NT2/D1 (cell line): ENCODE results near the gene SMTNL1.

Experiments
- YY1 ChIP-seq: IDR thresholded peaks from 2 replicates; pipeline ENCODE4 v1.6.1; 2011; ENCODE audit not compliant: insufficient read length, insufficient read depth
- ZNF274 ChIP-seq: IDR thresholded peaks from 2 replicates; pipeline ENCODE4 v1.6.1; 2011; ENCODE audit warnings: mild to moderate bottlenecking, low read depth, low read length

DNA sequence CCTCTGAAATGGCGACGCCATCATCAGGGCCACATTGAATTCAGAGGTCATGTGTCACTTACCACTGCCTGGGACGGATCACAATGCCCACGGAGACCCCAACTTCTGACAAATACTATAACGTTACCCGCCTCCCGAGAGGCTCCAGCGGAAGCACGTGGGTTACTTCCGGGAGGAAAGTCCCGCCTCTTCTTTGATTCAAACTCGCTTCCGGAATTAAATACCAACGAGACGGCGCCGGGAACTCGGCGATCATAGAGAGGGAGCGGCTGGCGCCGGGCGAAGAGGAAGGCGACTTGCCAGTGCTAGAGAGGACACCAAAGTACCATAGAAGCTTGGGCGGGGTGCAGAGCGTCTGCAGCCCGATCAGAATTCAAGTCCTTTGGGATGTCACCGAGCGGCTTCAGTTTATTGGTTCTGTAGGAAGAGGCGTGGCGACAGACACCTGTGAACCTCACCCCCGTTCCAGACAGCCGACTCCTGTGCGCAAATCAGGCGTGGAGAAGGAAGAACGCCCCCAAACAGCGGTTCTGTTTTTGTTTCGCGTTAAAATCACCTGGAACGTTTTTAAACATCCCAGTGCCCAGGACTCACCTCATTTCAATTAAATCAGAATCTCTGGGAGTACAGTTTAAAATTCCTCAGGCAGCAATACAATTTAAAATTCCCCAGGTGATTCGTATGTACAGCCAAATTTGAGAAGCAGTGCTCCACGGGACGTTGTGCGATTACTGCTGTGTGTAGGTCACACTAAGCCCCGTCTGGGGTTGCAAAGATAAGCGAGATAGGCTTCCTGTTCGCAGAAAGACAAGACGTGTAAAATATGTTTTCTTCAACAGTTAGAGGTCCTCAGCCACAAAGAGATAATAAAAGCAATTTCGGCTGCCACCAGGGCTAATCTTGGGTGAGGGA is 6.5 kb upstream of the SMTNL1 start, which contains the start of gene TIMM10:
- TF ChIP-seq YY1 (no peak), ZNF274 (no peak)
